ENCODE data around the gene CKAP5. TPM values are rescaled to one million over a fixed set of nuclear protein-coding genes. Genes with fewer than 3 reads are reported as not detected.

Gene CKAP5
- total RNA-seq, 1 experiment from 2014 or later: 171 TPM

- DNase-seq (ENCODE audit: low spot score) (no peak), ATAC-seq (no peak)
- H3K9me3 Mint-ChIP-seq: no peaks in the 10 kb centered on the region
- no peaks in the 10 kb centered on the region for H3K4me1 Mint-ChIP-seq
- no peak for TF ChIP-seq ERG (CRISPR knock-in tag; IDR thresholded peaks at IDR 0.05)
- TF ChIP-seq, protein P1, sequence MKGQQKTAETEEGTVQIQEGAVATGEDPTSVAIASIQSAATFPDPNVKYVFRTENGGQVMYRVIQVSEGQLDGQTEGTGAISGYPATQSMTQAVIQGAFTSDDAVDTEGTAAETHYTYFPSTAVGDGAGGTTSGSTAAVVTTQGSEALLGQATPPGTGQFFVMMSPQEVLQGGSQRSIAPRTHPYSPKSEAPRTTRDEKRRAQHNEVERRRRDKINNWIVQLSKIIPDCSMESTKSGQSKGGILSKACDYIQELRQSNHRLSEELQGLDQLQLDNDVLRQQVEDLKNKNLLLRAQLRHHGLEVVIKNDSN (CRISPR knock-in tag; IDR thresholded peaks at IDR 0.05): no peak
- TF ChIP-seq ZNF121 (CRISPR knock-in tag; IDR thresholded peaks at IDR 0.05): no peak
- no peak for TF ChIP-seq ATF1 (CRISPR knock-in tag; IDR thresholded peaks at IDR 0.05)
- TF ChIP-seq AFF4 (CRISPR knock-in tag; IDR thresholded peaks at IDR 0.05; ENCODE audit: borderline replicate concordance): no peak
- no peak for TF ChIP-seq MXD4 (CRISPR knock-in tag; IDR thresholded peaks at IDR 0.05; ENCODE audit: borderline replicate concordance)
- no peak for TF ChIP-seq ETV6 (CRISPR knock-in tag; IDR thresholded peaks at IDR 0.05)
- TF ChIP-seq SP1 (CRISPR knock-in tag; conservative IDR thresholded peaks at IDR 0.05): no peak
- no peak for TF ChIP-seq CREM (CRISPR knock-in tag; IDR thresholded peaks at IDR 0.05)
- TF ChIP-seq, protein P2, sequence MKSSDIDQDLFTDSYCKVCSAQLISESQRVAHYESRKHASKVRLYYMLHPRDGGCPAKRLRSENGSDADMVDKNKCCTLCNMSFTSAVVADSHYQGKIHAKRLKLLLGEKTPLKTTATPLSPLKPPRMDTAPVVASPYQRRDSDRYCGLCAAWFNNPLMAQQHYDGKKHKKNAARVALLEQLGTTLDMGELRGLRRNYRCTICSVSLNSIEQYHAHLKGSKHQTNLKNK (CRISPR knock-in tag; IDR thresholded peaks at IDR 0.05): no peak
- no peak for TF ChIP-seq ZNF425 (CRISPR knock-in tag; conservative IDR thresholded peaks at IDR 0.05)
- no peak for TF ChIP-seq CREB1 (CRISPR knock-in tag; IDR thresholded peaks at IDR 0.05)
- TF ChIP-seq KAT7 (CRISPR knock-in tag; IDR thresholded peaks at IDR 0.05; ENCODE audit: borderline replicate concordance): no peak
- TF ChIP-seq FOXJ3 (CRISPR knock-in tag; IDR thresholded peaks at IDR 0.05; ENCODE audit: borderline replicate concordance): no peak
- TF ChIP-seq IRF1 (CRISPR knock-in tag; IDR thresholded peaks at IDR 0.05): no peak
- no peak for TF ChIP-seq ZNF263 (CRISPR knock-in tag; IDR thresholded peaks at IDR 0.05; ENCODE audit: low read depth)
- ChIA-PET POLR2A (no interaction called here), CTCF (no interaction called here)
- no peak overlapping the region for H3K4me3 Mint-ChIP-seq
- no peaks in the 10 kb centered on the region for H3K27me3 Mint-ChIP-seq (ENCODE audit: low read depth)
- no peaks in the 10 kb centered on the region for H3K36me3 Mint-ChIP-seq
- H3K27ac Mint-ChIP-seq: no peak overlapping the region
These were observed 114.5 kb downstream of the CKAP5 start for GRCh38 chr11:46731545-46731944.
